Measurements from ENCODE around the gene DAPK1. TPM values are rescaled to one million over a fixed set of nuclear protein-coding genes. Genes with fewer than 3 reads are reported as not detected.

Gene DAPK1
- total and polyA plus RNA-seq, 2 donors (not counting 3 experiments of a cell fraction or from before 2014, with no cell fraction given) = 58.9 to 119 TPM

GRCh38 chr9:87595610-87596009 lies 97.9 kb downstream of the DAPK1 start:
- ChIA-PET POLR2A (interaction anchor here (0.6 kb wide), 1 partner anchor 140 kb away, joined by 3 read pairs; no protein-coding TSS in a partner anchor), CTCF (no interaction called here)
- intact Hi-C loops (cut with micrococcal nuclease) = no loop called here
- Histone ChIP-seq H3K4me1 (ENCODE audit: control insufficient read depth, extremely low read depth, insufficient read depth, low read length) (peaks cover 21% of the 10 kb centered on the region), H3K4me2 (ENCODE audit: insufficient read depth, low read length) (no peak overlapping the region), H3K27me3 (ENCODE audit: control insufficient read depth in 2 of 2, insufficient read depth in 2 of 2, low read length in 2 of 2) (no peaks in the 10 kb centered on the region), H3K9ac (replicated peaks; ENCODE audit: extremely low read depth, insufficient read depth, low read length) (no peak overlapping the region), H3K79me2 (ENCODE audit: control insufficient read depth, insufficient read depth, low read length) (no peaks in the 10 kb centered on the region), H2AFZ (ENCODE audit: low read depth, low read length) (no peak overlapping the region), H3K27ac (ENCODE audit: insufficient read depth, low read depth, low read length) (no peak overlapping the region), H3K4me3 (replicated peaks in 1 of 3; ENCODE audit: insufficient read depth in 1 of 3, low read depth in 1 of 3, low read length in 3 of 3) (no peak overlapping the region), H3K36me3 (ENCODE audit: control insufficient read depth in 2 of 2, extremely low read depth in 1 of 2, insufficient read depth in 2 of 2, low read length in 2 of 2) (no peaks in the 10 kb centered on the region), H4K20me1 (replicated peaks; ENCODE audit: control insufficient read depth, extremely low read depth, insufficient read depth, low read length) (no peaks in the 10 kb centered on the region), H3K9me1 (replicated peaks; ENCODE audit: control insufficient read depth, extremely low read depth, insufficient read depth, low read length) (no peaks in the 10 kb centered on the region), H3K9me3 (replicated peaks; ENCODE audit: control insufficient read depth, insufficient read depth, low read length) (no peaks in the 10 kb centered on the region)
- no peak for TF ChIP-seq JUN (IDR thresholded peaks at IDR 0.05; ENCODE audit: borderline replicate concordance, insufficient read depth, insufficient read length, low read depth)
- TF ChIP-seq CTCF (IDR thresholded peaks at IDR 0.05; ENCODE audit: extremely low read depth in 1 of 2, insufficient read depth in 1 of 2, low read depth in 1 of 2, low read length in 2 of 2) = no peak
- TF ChIP-seq GATA2 (IDR thresholded peaks at IDR 0.05; ENCODE audit: insufficient read depth, insufficient read length, low read depth, low read length) = no peak
- no peak for TF ChIP-seq MAX (IDR thresholded peaks at IDR 0.05; ENCODE audit: insufficient read depth, insufficient read length)
- TF ChIP-seq POLR2AphosphoS5 (IDR thresholded peaks at IDR 0.05; ENCODE audit: insufficient read depth, low read depth, low read length) = no peak
- no peak for TF ChIP-seq MYC (IDR thresholded peaks at IDR 0.05; ENCODE audit: low read depth, low read length)
- no peak for TF ChIP-seq EZH2 (IDR thresholded peaks at IDR 0.05; ENCODE audit: borderline replicate concordance, low read depth, low read length, severe bottlenecking)
- no peak for TF ChIP-seq FOS (IDR thresholded peaks at IDR 0.05; ENCODE audit: borderline replicate concordance, insufficient read depth, low read length)
- no peak for TF ChIP-seq POLR2A (IDR thresholded peaks at IDR 0.05; ENCODE audit: low read depth, low read length)
- dilution Hi-C loops (cut with MboI; ENCODE audit: extremely low pct_ligation_motif_present, low sequenced_read_pairs) = no loop called here
- FAIRE-seq (no peak), DNase-seq (ENCODE audit: low read depth, low spot score) (no peak)
- no TSS peak for BruUV-seq (replicated peaks)
